Measurements from ENCODE around the gene CYP8B1. TPM values are rescaled to one million over a fixed set of nuclear protein-coding genes. Genes with fewer than 3 reads are reported as not detected.

The CYP8B1 gene
- polyA plus RNA-seq, 1 experiment, result not detected

- TF ChIP-seq, protein P1, sequence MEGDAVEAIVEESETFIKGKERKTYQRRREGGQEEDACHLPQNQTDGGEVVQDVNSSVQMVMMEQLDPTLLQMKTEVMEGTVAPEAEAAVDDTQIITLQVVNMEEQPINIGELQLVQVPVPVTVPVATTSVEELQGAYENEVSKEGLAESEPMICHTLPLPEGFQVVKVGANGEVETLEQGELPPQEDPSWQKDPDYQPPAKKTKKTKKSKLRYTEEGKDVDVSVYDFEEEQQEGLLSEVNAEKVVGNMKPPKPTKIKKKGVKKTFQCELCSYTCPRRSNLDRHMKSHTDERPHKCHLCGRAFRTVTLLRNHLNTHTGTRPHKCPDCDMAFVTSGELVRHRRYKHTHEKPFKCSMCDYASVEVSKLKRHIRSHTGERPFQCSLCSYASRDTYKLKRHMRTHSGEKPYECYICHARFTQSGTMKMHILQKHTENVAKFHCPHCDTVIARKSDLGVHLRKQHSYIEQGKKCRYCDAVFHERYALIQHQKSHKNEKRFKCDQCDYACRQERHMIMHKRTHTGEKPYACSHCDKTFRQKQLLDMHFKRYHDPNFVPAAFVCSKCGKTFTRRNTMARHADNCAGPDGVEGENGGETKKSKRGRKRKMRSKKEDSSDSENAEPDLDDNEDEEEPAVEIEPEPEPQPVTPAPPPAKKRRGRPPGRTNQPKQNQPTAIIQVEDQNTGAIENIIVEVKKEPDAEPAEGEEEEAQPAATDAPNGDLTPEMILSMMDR (IDR thresholded peaks at IDR 0.05; ENCODE audit: low read depth, low read length), result no peak
- Histone ChIP-seq H3K27me3 (ENCODE audit: control insufficient read depth, insufficient read depth, low read length) (peaks cover 21% of the 10 kb centered on the region), H3K27ac (ENCODE audit: low read depth, low read length) (no peak overlapping the region), H3K4me3 (ENCODE audit: low read depth, low read length) (peak overlapping the region; percentile 55), H3K9me3 (ENCODE audit: control insufficient read depth, insufficient read depth, low read length) (peaks cover 6% of the 10 kb centered on the region; the same call in 1 of the 2 replicates)
- ChIA-PET POLR2A (no interaction called here), CTCF (no interaction called here)
- no peak for DNase-seq (ENCODE audit: low read depth, low spot score)
Observed at GRCh38 chr3:42906848-42907183, 31.1 kb upstream of the CYP8B1 start.

- TF ChIP-seq, protein P1 (IDR thresholded peaks at IDR 0.05; ENCODE audit: low read depth, low read length), result no peak
- peak within 1 kb of the TSS; percentile 55 for H3K4me3 ChIP-seq (ENCODE audit: low read depth, low read length)
- POLR2A ChIA-PET, result no interaction called here
- CTCF ChIA-PET, result no interaction called here
- peaks cover 6% of the 10 kb centered on the region; the same call in 1 of the 2 replicates for H3K9me3 ChIP-seq (ENCODE audit: control insufficient read depth, insufficient read depth, low read length)
- peaks cover 21% of the 10 kb centered on the region for H3K27me3 ChIP-seq (ENCODE audit: control insufficient read depth, insufficient read depth, low read length)
- no peak within 1 kb of the TSS for H3K27ac ChIP-seq (ENCODE audit: low read depth, low read length)
- no peak for DNase-seq (ENCODE audit: low read depth, low spot score)
Observed at GRCh38 chr3:42906070-42906847, 30.6 kb upstream of the CYP8B1 start, which contains the start of gene ZNF662. TSS of gene ZNF662 (plus strand) at chr3:42906142. CDS start at chr3:42908115, 1,973 bp downstream.

GRCh38 chr3:42905740-42906069 is 30.0 kb upstream of the CYP8B1 start:
- H3K9me3 ChIP-seq (ENCODE audit: control insufficient read depth, insufficient read depth, low read length), result peaks cover 6% of the 10 kb centered on the region; the same call in 1 of the 2 replicates
- ChIA-PET POLR2A (no interaction called here), CTCF (no interaction called here)
- TF ChIP-seq, protein P1 (IDR thresholded peaks at IDR 0.05; ENCODE audit: low read depth, low read length), result no peak
- peak overlapping the region; percentile 55 for H3K4me3 ChIP-seq (ENCODE audit: low read depth, low read length)
- no peak overlapping the region for H3K27ac ChIP-seq (ENCODE audit: low read depth, low read length)
- no peak for DNase-seq (ENCODE audit: low read depth, low spot score)
- peaks cover 21% of the 10 kb centered on the region for H3K27me3 ChIP-seq (ENCODE audit: control insufficient read depth, insufficient read depth, low read length)

DNA sequence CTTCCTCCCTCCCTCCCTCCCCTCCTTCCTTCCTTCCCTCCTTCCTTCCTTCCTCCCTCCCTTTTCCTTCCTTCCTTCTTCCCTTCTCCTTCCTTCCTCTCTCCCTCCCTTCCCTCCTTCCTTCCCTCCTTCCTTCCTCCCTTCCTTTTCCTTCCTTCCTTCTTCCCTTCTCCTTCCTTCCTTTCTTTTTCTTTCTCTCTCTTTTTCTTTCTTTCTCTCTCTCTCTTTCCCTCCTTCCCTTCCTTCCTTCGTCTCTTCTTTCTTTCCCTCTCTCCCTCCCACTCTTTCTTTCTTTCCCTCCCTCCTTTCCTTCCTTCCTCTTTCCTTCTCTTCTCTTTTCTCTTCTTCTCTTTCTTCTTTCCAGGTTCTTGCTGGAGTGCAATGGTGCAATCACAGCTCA is 28.4 kb upstream of the CYP8B1 start:
- ChIA-PET CTCF (no interaction called here), POLR2A (no interaction called here)
- TF ChIP-seq, protein P1 (IDR thresholded peaks at IDR 0.05; ENCODE audit: low read depth, low read length), result no peak
- DNase-seq (ENCODE audit: low read depth, low spot score), result no peak
- H3K4me3 ChIP-seq (ENCODE audit: low read depth, low read length), result no peak overlapping the region
- no peaks in the 10 kb centered on the region; the same call in 1 of the 2 replicates for H3K9me3 ChIP-seq (ENCODE audit: control insufficient read depth, insufficient read depth, low read length)
- H3K27ac ChIP-seq (ENCODE audit: low read depth, low read length), result no peak overlapping the region
- peaks cover 21% of the 10 kb centered on the region for H3K27me3 ChIP-seq (ENCODE audit: control insufficient read depth, insufficient read depth, low read length)

- CTCF ChIA-PET, result interaction anchor here (1.0 kb wide), 1 partner anchor 21 kb away, joined by 3 read pairs; no protein-coding TSS in a partner anchor
- DNase-seq (ENCODE audit: low read depth, low spot score), result no peak
- peaks cover 19% of the 10 kb centered on the region for H3K27me3 ChIP-seq (ENCODE audit: control insufficient read depth, insufficient read depth, low read length)
- no peaks in the 10 kb centered on the region; the same call in 1 of the 2 replicates for H3K9me3 ChIP-seq (ENCODE audit: control insufficient read depth, insufficient read depth, low read length)
- no peak overlapping the region for H3K27ac ChIP-seq (ENCODE audit: low read depth, low read length)
- H3K4me3 ChIP-seq (ENCODE audit: low read depth, low read length), result no peak overlapping the region
- POLR2A ChIA-PET, result interaction anchor here (0.6 kb wide), 1 partner anchor 322 kb away, joined by 3 read pairs; no protein-coding TSS in a partner anchor
- TF ChIP-seq, protein P1 (IDR thresholded peaks at IDR 0.05; ENCODE audit: low read depth, low read length), result no peak
Observed at GRCh38 chr3:42902257-42902656, 26.6 kb upstream of the CYP8B1 start.

All from AG04450 (cell line).